Activated CD4-positive, alpha-beta T cell treated with anti-CD3 and anti-CD28 coated beads, Interleukin-2, amount 50 U/mL, for 16 hours (primary cell): ENCODE measurements around the gene ADA.
"Not testable (repeated sequence)": the region's sequence is repeated elsewhere in the genome, so short reads cannot be mapped to it uniquely, and the experiment has no call there.

Experiments
- DNase-seq: peaks from one replicate; pipeline ENCODE4 v3.0.0-alpha.2; 2020

Gene ADA

GRCh38 chr20:44651684-44652423 lies at the start of gene ADA:
TSS of gene ADA (minus strand) at chr20:44651699. CDS start at chr20:44651607, 92 bp downstream.
- DNase-seq = peak; percentile 46

DNA sequence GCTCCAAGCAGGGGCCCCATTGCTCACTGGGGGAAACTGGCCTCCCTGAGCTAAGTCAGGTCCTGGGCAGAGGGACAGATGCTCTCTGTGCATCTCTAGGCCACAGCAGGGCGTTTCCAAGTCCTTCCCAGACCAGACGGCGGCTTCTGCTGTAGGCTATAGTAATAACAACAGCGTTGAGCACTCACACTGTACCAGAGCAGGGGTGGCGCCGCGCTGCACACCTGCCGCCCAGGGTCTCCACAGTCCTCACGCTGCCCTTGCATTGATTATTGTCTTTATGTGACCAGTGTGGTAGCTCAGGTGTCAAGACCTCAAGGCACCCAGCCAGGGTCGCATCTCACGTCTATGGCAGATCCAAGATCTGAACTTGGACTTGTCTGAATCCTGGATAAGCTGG lies 48.8 kb upstream of the ADA start:
- no peak for DNase-seq

- DNase-seq = no peak
Observed at GRCh38 chr20:44698351-44698750, 46.9 kb upstream of the ADA start.

GRCh38 chr20:44697041-44697440 lies 45.5 kb upstream of the ADA start:
- not testable (repeated sequence) for DNase-seq

DNA sequence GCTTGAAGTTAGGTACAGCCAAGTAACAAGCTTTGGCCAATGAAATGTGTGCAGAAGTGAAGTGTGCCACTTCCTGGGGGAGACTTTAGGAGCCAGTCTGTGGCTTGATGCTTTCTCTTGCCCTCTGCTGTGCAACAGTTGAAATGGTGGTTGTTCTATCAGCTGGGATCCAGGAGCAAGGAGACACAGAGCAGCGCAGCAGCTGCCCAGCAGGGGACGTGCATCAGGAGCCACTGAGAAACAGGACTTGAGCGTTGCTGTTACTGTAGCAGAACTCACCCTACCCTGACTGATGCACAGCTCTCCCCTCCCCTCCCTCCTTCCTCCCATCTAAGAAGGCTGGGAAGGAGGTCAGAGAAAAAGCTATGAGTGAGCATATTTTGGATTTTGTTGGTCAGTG lies 44.8 kb upstream of the ADA start:
- DNase-seq = no peak

- DNase-seq = no peak
Observed at GRCh38 chr20:44695674-44696300, 44.3 kb upstream of the ADA start.

DNA sequence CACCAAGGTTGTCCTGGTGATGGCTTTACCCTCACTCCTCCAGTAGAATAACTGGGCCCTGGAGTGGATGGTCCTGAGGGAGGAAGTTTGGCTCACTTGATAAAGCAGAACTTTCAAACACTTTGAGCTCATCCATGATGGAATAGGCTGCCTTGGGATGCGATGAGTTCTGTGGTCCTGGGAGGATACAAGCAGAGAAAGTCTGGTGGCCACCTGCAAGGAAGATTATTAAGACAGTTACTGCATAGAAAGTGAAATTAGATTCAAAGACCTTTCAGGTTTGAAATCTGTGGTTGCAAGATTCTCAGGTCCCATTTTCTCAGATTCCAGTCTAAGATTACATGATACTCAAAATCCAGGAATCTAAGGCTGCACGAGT lies 43.8 kb upstream of the ADA start:
- DNase-seq = no peak

DNA sequence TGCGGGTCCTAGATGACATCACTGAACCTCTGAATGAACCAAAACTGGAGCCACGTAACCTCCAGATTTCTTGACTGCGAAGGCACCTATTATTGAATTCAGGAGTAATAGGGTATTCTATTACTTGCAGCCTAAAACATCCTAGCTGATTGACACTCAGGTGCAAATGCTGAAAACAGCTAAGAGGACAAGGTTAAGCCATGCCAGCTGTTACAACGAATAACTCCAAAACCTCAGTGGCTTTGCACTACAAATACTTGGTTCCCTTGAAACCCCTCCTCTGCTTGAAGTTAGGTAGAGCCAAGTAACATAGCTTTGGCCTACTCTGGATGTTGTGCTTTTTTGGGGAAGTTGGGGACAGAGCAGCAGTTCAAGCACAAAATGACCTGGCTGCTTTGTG lies 42.7 kb upstream of the ADA start:
- no peak for DNase-seq

- DNase-seq = no peak
Observed at GRCh38 chr20:44693627-44694026, 42.1 kb upstream of the ADA start.

DNA sequence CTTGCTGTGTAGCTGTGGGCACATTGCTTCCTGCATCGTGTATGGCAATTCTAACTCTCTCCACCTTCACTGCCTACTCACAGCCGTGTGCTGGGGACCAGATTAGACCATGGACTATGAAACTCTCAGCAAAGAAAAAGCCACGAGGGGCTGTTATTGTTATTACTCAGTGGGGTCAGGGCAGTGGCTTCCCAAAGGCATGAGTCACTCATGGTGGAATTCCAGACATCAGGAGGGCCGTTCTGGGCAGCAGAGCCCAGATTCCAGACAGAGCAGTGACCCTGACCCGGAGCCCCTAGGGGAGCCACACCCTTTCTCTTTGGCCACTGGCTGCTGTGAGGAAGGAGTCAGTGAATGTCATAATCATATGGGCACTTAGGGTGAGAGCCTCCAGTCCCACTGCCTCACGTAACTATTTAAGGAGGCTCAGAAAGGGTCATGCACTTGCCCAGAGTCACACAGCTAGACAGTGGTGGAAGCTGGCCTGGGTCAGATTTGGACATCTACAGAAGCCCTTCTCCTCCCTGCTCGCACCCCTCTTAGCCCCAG lies 41.5 kb upstream of the ADA start:
- no peak for DNase-seq

GRCh38 chr20:44691424-44692423 lies 40.2 kb upstream of the ADA start:
- no peak for DNase-seq

DNA sequence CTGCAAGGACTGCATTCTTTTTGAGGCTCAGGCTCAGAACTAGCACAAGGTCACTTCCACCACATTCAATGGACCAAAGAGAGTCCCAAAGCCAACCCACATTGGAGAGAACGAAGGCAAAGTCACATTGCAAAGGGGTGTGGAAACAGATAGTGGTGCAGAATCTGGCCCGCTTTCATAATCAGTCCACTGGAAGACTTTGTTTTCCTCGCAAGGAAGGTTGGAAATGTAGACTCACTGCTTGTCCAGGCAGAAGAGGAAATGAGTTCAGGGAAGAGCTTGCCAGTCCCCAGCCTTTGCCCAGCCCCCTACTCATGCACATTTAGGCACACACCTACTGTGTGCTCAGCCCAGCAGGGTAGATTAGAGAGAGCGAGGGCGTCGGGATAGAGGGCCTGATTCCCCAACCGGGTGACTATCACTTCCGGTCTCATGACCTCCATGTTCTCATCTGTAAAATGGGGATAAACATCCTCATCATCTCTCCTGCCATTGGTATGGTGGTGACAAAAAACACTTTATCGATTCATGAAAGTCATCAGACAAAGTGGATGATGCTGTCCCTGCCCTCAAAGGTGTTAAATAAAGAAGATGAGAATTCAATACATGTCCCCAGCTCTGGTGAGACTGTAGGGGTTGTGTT lies 39.4 kb upstream of the ADA start:
- DNase-seq = no peak

GRCh38 chr20:44689809-44690208 lies 38.3 kb upstream of the ADA start:
- DNase-seq = no peak

GRCh38 chr20:44688053-44688625 lies 36.6 kb upstream of the ADA start:
- DNase-seq = no peak

DNA sequence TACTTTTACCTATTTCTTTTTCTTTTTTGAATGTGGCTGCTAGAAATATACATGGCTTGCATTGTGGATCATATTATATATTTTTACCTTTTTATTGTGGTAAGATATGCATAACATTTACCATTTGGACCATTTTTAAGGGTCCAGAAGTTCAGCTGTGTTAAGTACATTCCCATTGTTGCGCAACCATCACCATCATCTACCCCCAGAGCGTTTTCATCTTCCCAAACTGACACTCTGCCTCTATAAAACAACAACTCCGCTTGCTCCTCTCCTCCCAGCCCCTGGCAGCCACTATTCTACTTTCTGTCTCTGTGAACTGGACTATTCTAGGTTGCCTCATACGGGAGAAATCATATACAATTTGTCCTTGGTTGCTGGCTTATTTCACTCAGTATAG lies 35.4 kb upstream of the ADA start:
- no peak for DNase-seq

DNA sequence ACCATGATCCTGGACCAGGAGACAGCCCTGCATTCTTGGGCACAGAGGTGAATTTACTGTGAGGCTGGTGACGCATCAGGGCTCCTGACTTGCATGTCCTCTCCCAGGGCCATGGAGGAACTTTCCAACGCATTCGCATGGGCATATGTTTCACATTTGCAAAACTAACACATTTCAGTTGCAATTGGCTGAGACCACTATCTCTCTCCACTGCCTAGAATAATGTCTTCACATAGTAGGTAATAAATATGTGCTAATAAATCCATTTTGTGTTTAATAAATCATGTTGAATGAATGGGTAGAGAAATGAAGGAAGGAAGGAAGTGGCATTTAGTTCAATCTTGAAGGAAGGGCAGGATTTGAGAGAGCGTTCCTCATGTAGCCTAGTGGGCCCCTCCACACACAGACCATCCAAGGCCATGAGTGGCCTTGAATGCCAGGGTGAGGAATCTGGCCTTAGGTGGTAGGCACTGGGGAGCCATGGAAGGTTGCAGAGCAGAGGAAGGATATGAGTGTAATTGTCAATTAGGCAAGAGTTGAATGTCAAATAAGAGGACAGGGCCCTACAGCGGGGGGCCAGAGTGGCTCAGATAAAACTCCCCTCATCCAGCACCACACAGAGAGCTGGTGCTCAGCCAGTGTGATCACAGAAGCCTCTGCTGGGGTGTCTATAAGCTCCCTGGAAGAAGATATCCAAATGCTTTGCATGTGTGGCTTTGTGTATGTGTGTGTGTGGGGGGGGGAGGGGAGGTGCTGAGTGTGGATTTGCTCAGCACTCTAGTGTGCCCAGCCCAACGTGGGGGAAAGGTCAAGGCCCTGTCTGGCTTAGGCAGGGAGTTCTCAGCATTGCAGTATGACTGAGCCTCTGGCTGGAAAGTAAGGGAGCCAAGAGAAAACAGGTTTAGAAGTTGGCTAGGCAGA lies 32.8 kb upstream of the ADA start:
- no peak for DNase-seq

- DNase-seq = peak; percentile 53
Observed at GRCh38 chr20:44683263-44684046, 32.0 kb upstream of the ADA start.

- no peak for DNase-seq
Observed at GRCh38 chr20:44681796-44682566, 30.5 kb upstream of the ADA start.

DNA sequence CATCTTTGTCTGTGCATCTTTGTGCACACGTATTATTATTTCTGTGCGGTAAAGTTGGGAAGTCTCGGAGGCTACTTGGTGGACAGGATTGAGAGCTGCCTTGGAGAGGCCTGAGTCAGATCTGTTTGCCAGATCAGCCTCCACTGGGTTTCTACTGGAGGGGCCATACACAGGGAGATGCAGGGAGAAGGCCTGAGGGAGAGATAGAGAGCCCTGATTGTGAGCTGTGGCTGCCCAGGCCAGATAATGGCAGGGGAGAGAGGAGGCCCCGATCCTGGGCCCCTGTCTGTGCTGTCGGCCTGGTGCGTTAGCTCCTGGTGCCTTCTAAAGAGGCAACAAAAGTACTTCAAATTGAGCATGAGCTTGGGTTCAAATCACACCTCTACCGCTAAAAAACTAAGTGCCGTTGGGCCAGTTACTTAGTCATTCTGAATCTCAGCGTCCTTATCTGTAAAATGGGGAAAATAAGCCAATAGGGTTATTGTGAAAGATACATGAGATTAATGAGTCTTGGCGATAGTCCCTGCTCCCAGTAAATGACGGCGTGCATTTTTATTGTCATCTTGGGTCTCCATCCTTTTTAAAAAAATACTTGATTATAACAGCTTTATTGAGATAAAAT lies 27.6 kb upstream of the ADA start:
- no peak for DNase-seq
